HL-60 (cell line): Measurements from ENCODE around the gene KLHL18.

ENCODE experiments used
- GABPA ChIP-seq: IDR thresholded peaks from 2 replicates; pipeline ENCODE4 v1.6.1; 2012; ENCODE audit warnings: low read depth
- TF ChIP-seq, protein P1 (sequence below): IDR thresholded peaks from one replicate; pipeline ENCODE4 v1.5.1; 2011; ENCODE audit warnings: low read length, control low read depth, inconsistent platforms; ENCODE audit not compliant: insufficient read depth
- TF ChIP-seq, protein P2 (sequence below): IDR thresholded peaks from 2 replicates; pipeline ENCODE4 v1.6.1; 2012; ENCODE audit warnings: low read depth; ENCODE audit not compliant: insufficient replicate concordance

DNA sequence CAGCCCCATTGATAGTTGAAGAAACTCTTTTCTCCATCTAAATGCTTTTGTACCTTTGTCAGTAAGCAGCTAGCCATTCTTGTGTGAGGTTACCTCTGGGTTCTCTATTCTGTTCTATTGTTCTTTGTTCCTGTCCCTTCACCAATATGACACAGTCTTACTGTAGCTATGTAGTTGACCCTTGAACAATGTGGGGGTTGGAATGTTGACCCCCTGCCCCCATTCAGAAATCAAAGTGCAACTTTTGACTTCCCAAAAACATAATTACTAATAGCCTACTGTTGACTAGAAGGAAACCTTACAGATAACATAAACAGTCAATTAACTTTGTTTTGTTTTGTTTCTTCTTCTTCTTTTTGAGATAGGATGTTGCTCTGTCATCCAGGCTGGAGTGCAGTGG is 18.7 kb downstream of the KLHL18 start:
- TF ChIP-seq, protein P1, sequence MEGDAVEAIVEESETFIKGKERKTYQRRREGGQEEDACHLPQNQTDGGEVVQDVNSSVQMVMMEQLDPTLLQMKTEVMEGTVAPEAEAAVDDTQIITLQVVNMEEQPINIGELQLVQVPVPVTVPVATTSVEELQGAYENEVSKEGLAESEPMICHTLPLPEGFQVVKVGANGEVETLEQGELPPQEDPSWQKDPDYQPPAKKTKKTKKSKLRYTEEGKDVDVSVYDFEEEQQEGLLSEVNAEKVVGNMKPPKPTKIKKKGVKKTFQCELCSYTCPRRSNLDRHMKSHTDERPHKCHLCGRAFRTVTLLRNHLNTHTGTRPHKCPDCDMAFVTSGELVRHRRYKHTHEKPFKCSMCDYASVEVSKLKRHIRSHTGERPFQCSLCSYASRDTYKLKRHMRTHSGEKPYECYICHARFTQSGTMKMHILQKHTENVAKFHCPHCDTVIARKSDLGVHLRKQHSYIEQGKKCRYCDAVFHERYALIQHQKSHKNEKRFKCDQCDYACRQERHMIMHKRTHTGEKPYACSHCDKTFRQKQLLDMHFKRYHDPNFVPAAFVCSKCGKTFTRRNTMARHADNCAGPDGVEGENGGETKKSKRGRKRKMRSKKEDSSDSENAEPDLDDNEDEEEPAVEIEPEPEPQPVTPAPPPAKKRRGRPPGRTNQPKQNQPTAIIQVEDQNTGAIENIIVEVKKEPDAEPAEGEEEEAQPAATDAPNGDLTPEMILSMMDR, result no peak
- TF ChIP-seq, protein P2, sequence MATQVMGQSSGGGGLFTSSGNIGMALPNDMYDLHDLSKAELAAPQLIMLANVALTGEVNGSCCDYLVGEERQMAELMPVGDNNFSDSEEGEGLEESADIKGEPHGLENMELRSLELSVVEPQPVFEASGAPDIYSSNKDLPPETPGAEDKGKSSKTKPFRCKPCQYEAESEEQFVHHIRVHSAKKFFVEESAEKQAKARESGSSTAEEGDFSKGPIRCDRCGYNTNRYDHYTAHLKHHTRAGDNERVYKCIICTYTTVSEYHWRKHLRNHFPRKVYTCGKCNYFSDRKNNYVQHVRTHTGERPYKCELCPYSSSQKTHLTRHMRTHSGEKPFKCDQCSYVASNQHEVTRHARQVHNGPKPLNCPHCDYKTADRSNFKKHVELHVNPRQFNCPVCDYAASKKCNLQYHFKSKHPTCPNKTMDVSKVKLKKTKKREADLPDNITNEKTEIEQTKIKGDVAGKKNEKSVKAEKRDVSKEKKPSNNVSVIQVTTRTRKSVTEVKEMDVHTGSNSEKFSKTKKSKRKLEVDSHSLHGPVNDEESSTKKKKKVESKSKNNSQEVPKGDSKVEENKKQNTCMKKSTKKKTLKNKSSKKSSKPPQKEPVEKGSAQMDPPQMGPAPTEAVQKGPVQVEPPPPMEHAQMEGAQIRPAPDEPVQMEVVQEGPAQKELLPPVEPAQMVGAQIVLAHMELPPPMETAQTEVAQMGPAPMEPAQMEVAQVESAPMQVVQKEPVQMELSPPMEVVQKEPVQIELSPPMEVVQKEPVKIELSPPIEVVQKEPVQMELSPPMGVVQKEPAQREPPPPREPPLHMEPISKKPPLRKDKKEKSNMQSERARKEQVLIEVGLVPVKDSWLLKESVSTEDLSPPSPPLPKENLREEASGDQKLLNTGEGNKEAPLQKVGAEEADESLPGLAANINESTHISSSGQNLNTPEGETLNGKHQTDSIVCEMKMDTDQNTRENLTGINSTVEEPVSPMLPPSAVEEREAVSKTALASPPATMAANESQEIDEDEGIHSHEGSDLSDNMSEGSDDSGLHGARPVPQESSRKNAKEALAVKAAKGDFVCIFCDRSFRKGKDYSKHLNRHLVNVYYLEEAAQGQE, result no peak
- TF ChIP-seq GABPA, result no peak
